AG04450 (cell line): ENCODE results near the gene NT5C. TPM values are rescaled to one million over a fixed set of nuclear protein-coding genes. Genes with fewer than 3 reads are reported as not detected.
"Not testable (repeated sequence)": the region's sequence is repeated elsewhere in the genome, so short reads cannot be mapped to it uniquely, and the experiment has no call there.

Experiments used
- CTCF ChIA-PET: fragments of 300-600, 350-600 bp; formaldehyde crosslinking; extraction: SDS; loops from one replicate; lab custom pipeline; 2022; ENCODE audit warnings: antibody characterized with exemption, inconsistent platforms; lab: Charles Lee
- POLR2A ChIA-PET: fragments of 350-600 bp; formaldehyde crosslinking; extraction: SDS; loops from one replicate; lab custom pipeline; 2021; ENCODE audit warnings: antibody characterized with exemption, inconsistent platforms; lab: Yijun Ruan, JAX
- DNase-seq: peaks from one replicate; pipeline ENCODE4 v3.0.0-alpha.2; 2011; ENCODE audit warnings: low read depth, low spot score
- H3K27ac ChIP-seq: one replicate; pipeline ENCODE4 v1.5.1; 2012; ENCODE audit warnings: low read depth, low read length, control low read depth
- H3K27me3 ChIP-seq: one replicate; pipeline ENCODE4 v1.6.0; 2012; ENCODE audit warnings: low read length; ENCODE audit not compliant: control insufficient read depth, insufficient read depth
- H3K4me3 ChIP-seq: 2 replicates; pipeline ENCODE4 v1.5.1; 2011; ENCODE audit warnings: mild to moderate bottlenecking, low read depth, low read length, control low read depth
- H3K9me3 ChIP-seq: 2 replicates; pipeline ENCODE4 v1.5.1; 2012; ENCODE audit warnings: low read length; ENCODE audit not compliant: control insufficient read depth, insufficient read depth
- polyA plus RNA-seq: library from polyadenylated mRNA; depleted of rRNA; stranded (reverse); fragments of >200 nt; gene quantifications from 2 replicates; pipeline ENCODE4 v1.2.3, GENCODE V29; 2011
- TF ChIP-seq, protein P1 (sequence below): IDR thresholded peaks from 2 replicates; pipeline ENCODE4 v1.5.1; 2011; ENCODE audit warnings: low read depth, low read length, control low read depth, inconsistent platforms

NT5C gene
- polyA plus RNA-seq, 1 experiment, result 22.6 TPM

DNA sequence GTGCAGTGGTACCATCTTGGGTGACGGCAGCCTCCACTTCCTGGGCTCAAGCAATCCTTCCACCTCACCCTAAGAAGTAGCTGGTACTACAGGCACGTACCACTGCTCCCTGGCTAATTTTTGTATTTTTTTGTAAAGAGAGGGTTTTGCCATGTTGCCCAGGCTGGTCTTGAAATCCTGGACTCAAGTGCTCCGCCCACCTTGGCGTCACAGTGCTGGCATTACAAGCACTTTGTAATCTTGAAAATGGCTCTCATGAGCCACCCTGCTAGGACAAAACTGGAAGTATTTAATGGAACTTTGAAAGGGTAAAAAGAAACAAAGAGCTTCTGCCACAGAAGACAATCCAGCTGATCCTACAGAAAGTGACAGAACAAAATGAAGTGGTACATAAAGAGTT, 42.0 kb upstream of the NT5C start:
- ChIA-PET POLR2A (interaction anchor here (0.7 kb wide), 1 partner anchor 30 kb away, joined by 4 read pairs; no protein-coding TSS in a partner anchor), CTCF (interaction anchor here (0.7 to 3.0 kb wide), 5 partner anchors 28 to 114 kb away, joined by 3 to 32 read pairs (median 4); partner anchors contain the start of gene NT5C)
- H3K4me3 ChIP-seq, result no peak overlapping the region
- no peak for DNase-seq
- H3K27ac ChIP-seq, result no peak overlapping the region
- no peaks in the 10 kb centered on the region for H3K9me3 ChIP-seq
- TF ChIP-seq, protein P1, sequence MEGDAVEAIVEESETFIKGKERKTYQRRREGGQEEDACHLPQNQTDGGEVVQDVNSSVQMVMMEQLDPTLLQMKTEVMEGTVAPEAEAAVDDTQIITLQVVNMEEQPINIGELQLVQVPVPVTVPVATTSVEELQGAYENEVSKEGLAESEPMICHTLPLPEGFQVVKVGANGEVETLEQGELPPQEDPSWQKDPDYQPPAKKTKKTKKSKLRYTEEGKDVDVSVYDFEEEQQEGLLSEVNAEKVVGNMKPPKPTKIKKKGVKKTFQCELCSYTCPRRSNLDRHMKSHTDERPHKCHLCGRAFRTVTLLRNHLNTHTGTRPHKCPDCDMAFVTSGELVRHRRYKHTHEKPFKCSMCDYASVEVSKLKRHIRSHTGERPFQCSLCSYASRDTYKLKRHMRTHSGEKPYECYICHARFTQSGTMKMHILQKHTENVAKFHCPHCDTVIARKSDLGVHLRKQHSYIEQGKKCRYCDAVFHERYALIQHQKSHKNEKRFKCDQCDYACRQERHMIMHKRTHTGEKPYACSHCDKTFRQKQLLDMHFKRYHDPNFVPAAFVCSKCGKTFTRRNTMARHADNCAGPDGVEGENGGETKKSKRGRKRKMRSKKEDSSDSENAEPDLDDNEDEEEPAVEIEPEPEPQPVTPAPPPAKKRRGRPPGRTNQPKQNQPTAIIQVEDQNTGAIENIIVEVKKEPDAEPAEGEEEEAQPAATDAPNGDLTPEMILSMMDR, result no peak
- H3K27me3 ChIP-seq, result no peaks in the 10 kb centered on the region

DNA sequence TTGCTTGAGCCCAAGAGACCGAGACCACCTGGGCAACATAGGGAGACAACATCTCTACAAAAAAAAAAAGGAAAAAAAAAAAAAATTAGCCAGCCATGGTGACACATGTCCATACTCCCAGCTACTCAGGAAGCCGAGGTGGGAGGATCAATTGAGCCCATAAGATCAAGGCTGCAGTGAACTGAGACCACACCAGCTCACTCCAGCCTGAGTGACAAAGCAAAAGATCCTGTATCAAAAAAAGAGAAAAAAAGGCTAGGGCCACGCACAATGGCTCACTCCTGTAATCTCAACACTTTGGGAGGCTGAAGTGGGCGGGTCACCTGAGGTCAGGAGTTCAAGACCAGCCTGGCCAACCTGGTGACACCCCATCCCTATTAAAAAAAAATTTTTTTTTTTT, 37.5 kb upstream of the NT5C start:
- no peak overlapping the region for H3K4me3 ChIP-seq
- TF ChIP-seq, protein P1, result no peak
- no peaks in the 10 kb centered on the region for H3K27me3 ChIP-seq
- DNase-seq, result no peak
- no peak overlapping the region for H3K27ac ChIP-seq
- H3K9me3 ChIP-seq, result no peaks in the 10 kb centered on the region
- CTCF ChIA-PET, result interaction anchor here (0.6 to 6.2 kb wide), 3 partner anchors 17 to 54 kb away, joined by 3 to 72 read pairs (median 8); no protein-coding TSS in a partner anchor
- POLR2A ChIA-PET, result interaction anchor here (0.6 to 0.7 kb wide), 3 partner anchors 35 to 56 kb away, joined by 5 to 8 read pairs (median 6); no protein-coding TSS in a partner anchor

DNA sequence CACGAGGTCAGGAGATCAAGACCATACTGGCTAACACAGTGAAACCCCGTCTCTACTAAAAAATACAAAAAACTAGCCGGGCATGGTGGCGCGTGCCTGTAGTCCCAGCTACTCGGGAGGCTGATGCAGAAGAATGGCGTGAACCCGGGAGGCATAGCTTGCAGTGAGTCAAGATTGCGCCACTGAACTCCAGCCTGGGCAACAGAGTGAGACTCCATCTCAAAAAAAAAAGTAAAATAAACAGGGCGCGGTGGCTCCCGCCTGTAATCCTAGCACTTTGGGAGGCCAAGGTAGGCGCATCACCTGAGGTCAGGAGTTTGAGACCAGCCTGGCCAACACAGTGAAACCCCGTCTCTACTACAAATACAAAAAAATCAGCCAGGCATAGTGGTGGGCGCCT, 33.1 kb upstream of the NT5C start:
- CTCF ChIA-PET, result interaction anchor here (1.1 kb wide), 1 partner anchor 50 kb away, joined by 3 read pairs; no protein-coding TSS in a partner anchor
- not testable (repeated sequence) for DNase-seq, H3K9me3 ChIP-seq, H3K27me3 ChIP-seq, H3K27ac ChIP-seq, H3K4me3 ChIP-seq
- POLR2A ChIA-PET, result interaction anchor here (0.6 kb wide), 1 partner anchor 13 kb away, joined by 4 read pairs; no protein-coding TSS in a partner anchor

DNA sequence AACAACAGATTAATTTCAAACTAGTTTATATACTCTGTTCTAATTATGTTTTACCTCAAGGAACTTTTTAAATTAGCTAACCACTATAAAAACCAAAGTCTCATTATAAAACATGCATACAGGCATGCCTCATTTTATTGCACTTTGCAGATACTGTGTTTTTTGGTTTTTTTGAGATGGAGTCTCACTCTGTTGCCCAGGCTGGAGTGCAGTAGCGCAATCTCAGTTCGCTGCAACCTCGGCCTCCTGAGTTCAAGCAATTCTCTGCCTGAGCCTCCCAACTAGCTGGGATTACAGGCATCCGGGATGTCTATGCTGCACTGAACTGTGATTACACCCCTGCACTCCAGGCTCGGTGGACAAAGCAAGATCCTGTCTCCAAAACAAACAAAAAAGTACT, 31.5 kb upstream of the NT5C start:
- CTCF ChIA-PET, result interaction anchor here (1.1 to 2.5 kb wide), 2 partner anchors 9 to 103 kb away, joined by 3 to 13 read pairs; no protein-coding TSS in a partner anchor
- Histone ChIP-seq H3K4me3 (no peak overlapping the region), H3K27ac (no peak overlapping the region), H3K27me3 (no peaks in the 10 kb centered on the region), H3K9me3 (no peaks in the 10 kb centered on the region; the same call in 1 of the 2 replicates)
- POLR2A ChIA-PET, result interaction anchor here (1.7 kb wide), 1 partner anchor 9 kb away, joined by 3 read pairs; no protein-coding TSS in a partner anchor
- DNase-seq, result no peak
- TF ChIP-seq, protein P1, result no peak

DNA sequence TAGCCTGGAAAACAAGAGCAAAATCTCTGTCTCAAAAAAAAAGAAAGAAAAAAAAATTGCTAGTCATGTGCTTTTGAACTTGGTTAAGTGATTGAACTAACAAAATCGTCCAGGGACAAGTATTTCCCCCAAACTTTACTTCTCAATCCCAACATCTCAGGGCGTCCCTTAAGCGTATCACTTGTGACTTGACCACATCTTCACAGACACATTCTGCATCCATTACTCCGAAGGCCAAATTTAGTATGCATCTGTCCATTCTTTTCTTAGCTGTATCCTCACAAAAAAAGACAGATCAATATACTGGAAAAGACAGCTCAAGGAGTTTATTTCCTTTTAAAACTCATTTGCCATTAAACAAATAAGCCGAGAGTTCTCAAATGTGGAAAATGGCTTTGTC, 28.7 kb upstream of the NT5C start:
- TF ChIP-seq, protein P1, result no peak
- H3K27ac ChIP-seq, result no peak overlapping the region
- POLR2A ChIA-PET, result no interaction called here
- CTCF ChIA-PET, result interaction anchor here (0.6 to 2.9 kb wide), 2 partner anchors 12 to 43 kb away, joined by 3 to 10 read pairs; no protein-coding TSS in a partner anchor
- no peak for DNase-seq
- H3K4me3 ChIP-seq, result no peak overlapping the region
- H3K27me3 ChIP-seq, result no peaks in the 10 kb centered on the region
- H3K9me3 ChIP-seq, result no peaks in the 10 kb centered on the region; the same call in 1 of the 2 replicates
